NK-92 (cell line): ENCODE results near the gene NXPH1.

ENCODE experiments used
- DNase-seq: peaks from one replicate; lab custom pipeline; 2025; ENCODE audit not compliant: unreplicated experiment; lab: John Stamatoyannopoulos, UW

NXPH1 gene

DNA sequence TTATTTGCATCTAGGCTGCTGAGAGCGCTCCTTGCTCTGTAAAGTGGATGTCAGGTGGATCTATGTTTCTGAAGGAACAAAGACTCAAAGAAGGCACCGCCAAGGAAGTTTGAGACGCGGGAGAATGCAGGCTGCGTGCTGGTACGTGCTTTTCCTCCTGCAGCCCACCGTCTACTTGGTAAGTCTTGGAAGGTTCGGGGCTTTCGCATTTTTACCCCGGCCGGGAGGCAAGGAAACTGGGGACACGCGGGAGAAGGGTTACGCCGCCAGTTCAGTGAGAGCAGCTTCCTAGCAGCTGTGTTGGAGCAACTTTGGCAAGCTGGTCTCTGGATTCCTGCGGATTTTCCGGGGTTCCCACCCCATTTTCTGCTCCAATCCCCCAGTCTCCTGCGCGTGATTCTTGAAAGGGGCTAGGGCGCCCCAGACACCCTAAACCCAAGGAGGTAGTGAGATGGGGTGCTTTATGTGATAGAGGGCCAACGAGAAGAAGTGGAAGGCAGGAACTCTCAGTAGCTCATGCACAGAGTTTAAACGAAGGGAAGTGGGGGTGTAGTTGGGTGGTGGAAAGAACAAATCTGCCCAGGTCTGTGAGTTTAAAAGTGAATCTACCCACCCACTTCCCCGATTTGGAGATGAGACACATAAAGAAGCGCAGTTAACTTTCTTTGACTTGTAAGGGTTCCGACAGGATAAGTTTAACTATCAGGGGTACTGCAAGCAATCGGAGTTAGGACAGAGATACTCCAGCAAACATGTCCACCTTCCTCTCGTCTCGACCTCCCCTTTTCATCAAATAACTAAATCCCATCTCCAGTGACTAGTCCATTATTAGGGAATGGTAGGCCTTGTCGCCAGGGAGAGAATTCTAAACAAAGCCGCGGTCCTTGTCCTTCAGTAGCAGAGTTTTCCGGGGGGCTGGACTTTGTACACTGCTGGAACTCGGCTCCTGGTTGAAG lies 2.5 kb downstream of the NXPH1 start:
- no peak for DNase-seq

DNA sequence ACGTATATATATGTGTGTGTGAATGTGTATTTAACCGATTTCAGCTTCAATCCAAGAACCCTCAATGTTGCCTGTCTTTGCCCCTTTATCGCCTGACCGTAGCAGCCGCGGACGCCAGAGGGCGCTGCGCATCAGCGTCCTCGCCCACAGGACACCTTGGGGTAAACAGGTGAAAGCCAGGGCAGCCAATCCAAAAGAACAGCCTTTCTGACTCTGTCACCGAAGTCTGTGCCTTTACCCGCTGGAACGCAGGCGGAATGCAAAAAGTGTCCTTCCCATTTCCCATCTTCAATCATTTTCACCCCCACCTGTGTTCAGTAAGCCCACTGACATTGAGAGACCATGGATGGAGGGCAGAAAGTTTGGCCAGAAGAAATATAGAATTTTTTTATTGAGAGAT lies 3.6 kb downstream of the NXPH1 start:
- DNase-seq: no peak

- DNase-seq: no peak
These were observed 4.2 kb downstream of the NXPH1 start for GRCh38 chr7:8437606-8438005.

DNA sequence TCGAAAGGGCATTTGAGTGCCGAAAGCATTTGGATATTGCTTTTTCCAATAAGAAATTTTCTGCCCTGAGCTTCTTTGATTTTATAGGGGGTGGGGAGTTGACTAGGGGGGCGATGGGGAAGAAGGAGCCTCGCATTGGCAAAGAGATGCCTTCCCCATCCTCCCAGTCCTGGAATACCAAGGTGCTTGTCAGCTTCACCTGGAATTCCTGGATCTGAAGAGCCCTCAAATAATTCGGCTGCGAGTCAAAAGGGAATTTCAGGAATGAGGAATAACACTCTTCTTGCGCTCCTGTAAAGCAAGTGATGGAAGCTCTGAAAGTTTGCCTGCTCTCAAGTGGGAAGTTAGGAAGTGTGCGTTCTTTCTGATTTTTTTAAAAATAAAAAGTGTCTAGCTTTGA lies 7.3 kb downstream of the NXPH1 start:
- no peak for DNase-seq

- DNase-seq: no peak
These were observed 7.9 kb downstream of the NXPH1 start for GRCh38 chr7:8441106-8441965.

- DNase-seq: no peak
These were observed 8.8 kb downstream of the NXPH1 start for GRCh38 chr7:8442051-8442813.

- DNase-seq: no peak
These were observed 9.4 kb downstream of the NXPH1 start for GRCh38 chr7:8442814-8443304.

- DNase-seq: no peak
These were observed 10.4 kb downstream of the NXPH1 start for GRCh38 chr7:8443576-8444467.

- no peak for DNase-seq
These were observed 11.0 kb downstream of the NXPH1 start for GRCh38 chr7:8444468-8444769.

DNA sequence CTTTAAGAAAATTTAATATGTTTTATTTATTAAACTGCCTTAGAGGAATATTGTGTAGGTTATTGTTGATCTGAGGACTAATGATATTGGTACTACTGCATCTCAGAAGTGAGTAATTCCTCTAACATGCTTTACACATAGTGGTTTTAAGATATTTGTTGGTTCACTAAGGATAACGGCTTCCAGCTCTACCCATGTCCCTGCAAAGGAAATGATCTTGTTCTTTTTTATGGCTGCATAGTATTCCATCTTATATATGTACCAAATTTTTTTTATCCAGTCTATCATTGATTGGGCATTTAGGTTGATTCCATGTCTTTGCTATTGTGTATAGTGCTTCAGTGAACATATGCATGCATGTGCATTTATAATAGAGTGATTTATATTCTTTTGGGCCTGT lies 20.1 kb downstream of the NXPH1 start:
- DNase-seq: no peak

DNA sequence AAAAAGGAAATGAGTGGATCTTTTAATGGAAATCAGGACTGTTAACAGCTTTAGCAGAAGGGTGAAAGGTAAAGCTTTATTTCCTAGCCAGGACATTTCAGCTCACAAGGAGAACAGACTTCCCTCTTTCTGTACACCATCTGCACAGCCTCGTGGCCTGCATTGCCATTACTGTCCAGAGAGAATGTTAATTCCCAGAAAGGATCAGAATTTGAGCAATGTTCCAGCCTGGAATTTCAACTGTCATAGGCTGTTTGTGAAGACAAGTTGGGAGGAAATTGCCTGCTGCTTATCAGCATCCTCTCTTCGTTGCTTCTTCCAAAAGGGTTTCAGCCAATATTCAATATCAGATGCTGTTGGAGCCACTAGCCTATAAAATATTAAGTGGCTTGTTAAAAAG lies 22.0 kb downstream of the NXPH1 start:
- DNase-seq: no peak

GRCh38 chr7:8462309-8462708 lies 28.9 kb downstream of the NXPH1 start:
- no peak for DNase-seq

DNA sequence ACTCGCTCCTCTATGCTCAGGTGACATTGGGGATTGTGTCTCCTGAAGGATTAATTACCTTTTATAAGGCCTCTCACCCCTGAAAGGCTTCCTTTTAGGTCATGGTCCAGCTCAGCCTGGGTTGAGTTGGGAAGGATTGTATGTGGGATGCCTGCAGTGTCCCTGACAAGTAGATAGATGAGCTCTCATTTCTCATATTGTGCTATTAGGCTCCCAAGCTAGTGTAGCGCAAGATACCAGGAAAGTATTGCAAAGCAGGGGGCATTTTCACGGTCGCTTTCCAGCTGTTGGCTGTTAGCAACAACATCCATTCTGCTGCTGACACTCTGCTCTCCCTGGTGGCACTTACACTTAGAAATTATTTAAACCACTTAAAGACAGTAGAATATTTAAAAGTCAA lies 31.9 kb downstream of the NXPH1 start:
- no peak for DNase-seq

DNA sequence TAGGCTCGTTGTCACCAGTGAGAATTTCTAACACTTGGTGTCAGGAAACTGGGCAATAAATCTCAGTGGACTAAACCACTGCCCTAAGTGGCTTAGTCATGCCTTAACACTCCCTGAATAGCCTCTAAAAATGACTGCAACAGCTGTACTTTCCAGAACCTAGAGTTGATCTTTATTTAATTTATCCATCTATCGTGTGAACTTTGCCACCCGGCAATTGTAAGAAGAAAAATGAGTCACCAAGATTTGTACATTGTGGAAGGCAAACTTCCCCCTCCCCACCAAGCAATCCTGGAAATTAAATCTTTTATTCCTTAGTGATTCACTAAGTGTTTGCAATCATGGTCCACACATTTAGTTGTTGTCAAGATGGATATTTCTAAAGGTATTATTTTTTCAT lies 47.1 kb downstream of the NXPH1 start:
- DNase-seq: no peak

DNA sequence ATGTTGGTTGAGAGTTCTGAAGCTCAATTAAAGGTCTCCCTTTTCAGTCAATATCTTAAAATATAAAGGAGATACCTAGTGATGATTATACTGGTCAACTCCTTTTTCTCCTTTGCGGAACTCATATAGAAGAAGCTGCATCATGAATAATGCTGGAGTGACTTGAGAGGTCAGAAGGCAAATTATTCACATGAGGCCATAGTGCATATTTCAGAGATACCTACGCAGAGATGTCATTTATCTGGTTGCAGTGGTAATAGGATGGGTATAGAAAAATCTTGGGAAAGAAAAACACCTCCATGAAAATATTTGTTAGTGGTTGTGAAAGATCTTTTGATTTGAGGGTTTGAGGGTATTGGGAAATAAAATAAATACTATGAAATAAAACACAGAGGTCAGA lies 47.7 kb downstream of the NXPH1 start:
- no peak for DNase-seq

DNA sequence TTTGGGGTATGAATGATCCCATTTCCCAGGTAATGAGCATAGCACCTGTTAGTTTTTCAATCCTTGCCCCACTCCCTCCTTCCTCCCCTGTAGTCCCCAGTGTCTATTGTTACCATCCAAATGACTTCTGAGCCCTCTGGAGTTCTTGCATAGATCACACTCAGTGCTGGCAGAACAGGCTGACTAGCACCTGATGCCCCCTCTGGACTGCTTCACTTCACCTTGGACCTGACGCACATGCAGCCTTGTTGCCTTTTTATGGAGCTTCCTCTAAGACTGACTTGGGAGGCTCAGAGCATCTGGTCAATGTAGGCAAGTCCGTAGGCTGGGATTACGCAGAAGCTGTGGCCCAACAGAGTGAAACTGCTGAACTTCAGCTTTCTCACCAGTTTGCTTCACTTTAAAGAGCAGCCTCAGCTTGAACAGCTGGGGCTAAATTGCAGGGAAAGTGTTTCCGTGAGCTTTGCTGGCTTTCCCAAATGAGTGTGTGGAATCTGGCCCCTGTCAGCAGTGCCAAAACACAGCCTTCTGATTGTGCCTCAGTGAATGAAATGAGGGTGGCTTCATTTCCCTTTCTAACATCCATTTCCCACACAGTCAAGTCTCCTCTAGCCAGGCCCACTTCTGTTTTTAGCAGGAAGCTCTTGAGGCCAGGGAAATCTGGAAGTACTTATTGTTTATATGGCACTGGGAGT lies 48.5 kb downstream of the NXPH1 start:
- no peak for DNase-seq

DNA sequence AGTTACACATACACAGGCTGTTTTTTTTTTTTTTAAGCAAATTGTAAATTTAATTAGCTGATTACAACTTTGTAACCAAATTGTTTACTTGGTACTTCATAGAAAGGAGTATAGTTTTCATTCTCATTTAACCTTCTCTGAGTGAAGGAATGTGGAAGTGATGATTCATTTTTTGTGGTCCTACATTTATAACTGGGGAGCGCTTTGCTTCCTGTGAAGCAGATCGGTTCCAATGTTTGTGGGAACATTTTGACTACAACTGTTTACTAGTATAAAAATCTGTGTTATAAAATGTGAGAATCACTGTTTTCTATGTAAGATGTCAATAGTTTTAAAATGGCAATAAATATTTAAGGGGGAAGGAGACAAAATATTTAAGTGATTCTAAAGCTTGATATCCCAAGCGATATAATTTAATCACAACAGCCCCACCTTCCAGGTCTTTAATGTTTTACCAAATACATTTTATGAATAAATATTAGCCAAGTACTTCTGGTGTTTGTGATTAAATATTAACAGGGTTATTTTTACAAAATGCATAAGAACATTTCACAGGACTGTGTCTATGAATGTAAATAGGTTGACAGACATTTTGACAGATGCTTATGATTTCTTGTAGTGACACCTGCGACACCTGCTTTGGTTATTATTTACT lies 57.1 kb downstream of the NXPH1 start:
- no peak for DNase-seq

DNA sequence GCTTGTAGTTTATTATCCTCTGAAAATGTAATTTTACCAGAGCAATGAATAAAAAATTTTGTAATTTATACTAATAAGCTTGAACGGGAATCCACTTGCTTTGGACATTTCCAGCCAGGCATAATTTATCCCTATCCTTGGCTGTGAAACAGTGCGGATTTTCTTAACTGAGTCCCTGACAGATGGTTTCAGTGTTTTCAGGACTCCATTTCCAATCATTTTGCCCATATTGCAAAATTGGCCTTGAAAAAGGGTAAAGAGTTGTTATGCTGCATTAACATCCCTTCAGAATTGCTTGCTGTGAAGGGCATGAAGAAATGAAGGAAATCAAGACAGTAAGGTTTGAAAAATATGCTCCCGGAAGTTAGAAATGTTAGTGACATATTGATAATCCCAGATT lies 57.7 kb downstream of the NXPH1 start:
- no peak for DNase-seq
